ENCODE measurements around the gene FCSK.
"Not testable (repeated sequence)": the region's sequence is repeated elsewhere in the genome, so short reads cannot be mapped to it uniquely, and the experiment has no call there.

Gene FCSK

GRCh38 chr16:70454222-70455034 lies at the start of gene FCSK:
TSS of gene FCSK (plus strand) at chr16:70454595. CDS start at chr16:70463191, 8,596 bp downstream.
- peak; percentile 15 to 50 for DNase-seq (ENCODE audit: extremely low read depth in 1 of 2, low read depth in 1 of 2)

- DNase-seq (ENCODE audit: extremely low read depth in 1 of 2, low read depth in 1 of 2) = not testable (repeated sequence)
Measured at GRCh38 chr16:70406104-70406503, 48.3 kb upstream of the FCSK start.

GRCh38 chr16:70407811-70408274 lies 46.6 kb upstream of the FCSK start:
- DNase-seq (ENCODE audit: extremely low read depth in 1 of 2, low read depth in 1 of 2) = no peak

GRCh38 chr16:70410734-70411133 lies 43.7 kb upstream of the FCSK start:
- DNase-seq (ENCODE audit: extremely low read depth in 1 of 2, low read depth in 1 of 2) = no peak

GRCh38 chr16:70412385-70412784 lies 42.0 kb upstream of the FCSK start:
- no peak for DNase-seq (ENCODE audit: extremely low read depth in 1 of 2, low read depth in 1 of 2)

- DNase-seq (ENCODE audit: extremely low read depth in 1 of 2, low read depth in 1 of 2) = not testable (repeated sequence)
Measured at GRCh38 chr16:70413572-70413971, 40.8 kb upstream of the FCSK start.

GRCh38 chr16:70416748-70417616 lies 37.4 kb upstream of the FCSK start:
- no peak for DNase-seq (ENCODE audit: extremely low read depth in 1 of 2, low read depth in 1 of 2)

GRCh38 chr16:70417661-70418060 lies 36.7 kb upstream of the FCSK start:
- no peak for DNase-seq (ENCODE audit: extremely low read depth in 1 of 2, low read depth in 1 of 2)

GRCh38 chr16:70418274-70418992 lies 36.0 kb upstream of the FCSK start:
- no peak for DNase-seq (ENCODE audit: extremely low read depth in 1 of 2, low read depth in 1 of 2)

GRCh38 chr16:70418993-70419318 lies 35.4 kb upstream of the FCSK start:
- DNase-seq (ENCODE audit: extremely low read depth in 1 of 2, low read depth in 1 of 2) = no peak

GRCh38 chr16:70419384-70420327 lies 34.7 kb upstream of the FCSK start:
- DNase-seq (ENCODE audit: extremely low read depth in 1 of 2, low read depth in 1 of 2) = no peak

GRCh38 chr16:70421014-70421413 lies 33.4 kb upstream of the FCSK start:
- DNase-seq (ENCODE audit: extremely low read depth in 1 of 2, low read depth in 1 of 2) = no peak

- DNase-seq (ENCODE audit: extremely low read depth in 1 of 2, low read depth in 1 of 2) = no peak
Measured at GRCh38 chr16:70421473-70422311, 32.7 kb upstream of the FCSK start.

- DNase-seq (ENCODE audit: extremely low read depth in 1 of 2, low read depth in 1 of 2) = no peak
Measured at GRCh38 chr16:70422543-70422942, 31.9 kb upstream of the FCSK start.

- DNase-seq (ENCODE audit: extremely low read depth in 1 of 2, low read depth in 1 of 2) = no peak
Measured at GRCh38 chr16:70427786-70428177, 26.6 kb upstream of the FCSK start.

- peak in 1 of 2 donors; percentile 27 for DNase-seq (ENCODE audit: extremely low read depth in 1 of 2, low read depth in 1 of 2)
Measured at GRCh38 chr16:70428178-70428998, 26.0 kb upstream of the FCSK start.

GRCh38 chr16:70429888-70430666 lies 24.3 kb upstream of the FCSK start:
- DNase-seq (ENCODE audit: extremely low read depth in 1 of 2, low read depth in 1 of 2) = no peak
